Thyroid gland (tissue), 4 donors: Measurements from ENCODE around the gene COL20A1. TPM values are rescaled to one million over a fixed set of nuclear protein-coding genes. Genes with fewer than 3 reads are reported as not detected.
A peak's percentile ranks its signal among the peaks of the same experiment; 100 is the strongest.

Source experiments
- DNase-seq, 2 donors: peaks; one replicate each; pipeline ENCODE4 v3.0.0-alpha.2; 2019
- H3K27ac ChIP-seq, 3 donors: fragments of 200-600 bp; sonication (generic); 1 replicate in 2 of 3; 2 replicates in 1 of 3; pipeline ENCODE4 v1.5.1; 2016 to 2019; ENCODE audit warnings: mild to moderate bottlenecking in 1 of 3, moderate library complexity in 1 of 3
- H3K27me3 ChIP-seq: fragments of 200-600 bp; sonication (generic); one replicate; pipeline ENCODE4 v1.5.1; 2019
- H3K36me3 ChIP-seq, 2 donors: fragments of 200-600 bp; sonication (generic); one replicate each; pipeline ENCODE4 v1.5.1; 2016 to 2019
- H3K4me1 ChIP-seq, 2 donors: fragments of 200-600 bp; sonication (generic); one replicate each; pipeline ENCODE4 v1.5.1; 2017 to 2019
- H3K4me3 ChIP-seq, 3 donors: fragments of 200-600 bp; sonication (generic); replicated peaks in 1 of 3; 1 replicate in 2 of 3; 2 replicates in 1 of 3; pipeline ENCODE4 v1.5.1; 2016; ENCODE audit warnings: mild to moderate bottlenecking in 1 of 3
- H3K9me3 ChIP-seq: fragments of 200-600 bp; sonication (generic); one replicate; pipeline ENCODE4 v1.5.1; 2017
- POLR2A ChIP-seq, 2 donors: fragments of 450-650 bp; IDR thresholded peaks; one replicate each; pipeline ENCODE4 v1.6.1; 2017; ENCODE audit warnings: antibody characterized with exemption in 2 of 2, mild to moderate bottlenecking in 2 of 2, moderate library complexity in 1 of 2
- WGBS, 2 donors: methylation state at CpG; one replicate each; pipeline ENCODE4 v1.1.5; 2017; 5-methylcytosine and 5-hydroxymethylcytosine counted together
- intact Hi-C: fragments of 100-400 bp; cut with DNase I; formaldehyde crosslinking; loops from one replicate; pipeline ENCODE4 v1.15.1; 2023
- total RNA-seq, 4 donors: library from RNA; depleted of rRNA; stranded (reverse); fragments of >200 nt; gene quantifications; one replicate each; pipeline ENCODE4 v1.2.3, GENCODE V29; 2016
- TF ChIP-seq, protein P1 (sequence below), 6 experiments: fragments of 200-600 bp in 3 of 6; fragments of 450-650 bp in 3 of 6; sonication (generic) in 3 of 6; IDR thresholded peaks; one replicate each; pipeline ENCODE4 v1.5.1; 2016 to 2019; ENCODE audit warnings: antibody characterized with exemption in 6 of 6, mild to moderate bottlenecking in 2 of 6, inconsistent platforms in 1 of 6, moderate library complexity in 1 of 6

COL20A1 gene
- total RNA-seq, 4 donors from 2014 or later, result 0.13 TPM; not detected in 3

- peaks cover 11 to 17% of the 10 kb centered on the region in 2 donors for H3K4me1 ChIP-seq
- WGBS, 2 donors, result 68% methylated on average over 32 to 38 of the region's 50 CpGs
- no peak overlapping the region for H3K27ac ChIP-seq
- no peak overlapping the region for H3K4me3 ChIP-seq
- no peaks in the 10 kb centered on the region for H3K36me3 ChIP-seq
- intact Hi-C loops, result no loop called here
- peak; percentile 50 to 53 for DNase-seq
- no peaks in the 10 kb centered on the region for H3K9me3 ChIP-seq
- TF ChIP-seq, protein P1, sequence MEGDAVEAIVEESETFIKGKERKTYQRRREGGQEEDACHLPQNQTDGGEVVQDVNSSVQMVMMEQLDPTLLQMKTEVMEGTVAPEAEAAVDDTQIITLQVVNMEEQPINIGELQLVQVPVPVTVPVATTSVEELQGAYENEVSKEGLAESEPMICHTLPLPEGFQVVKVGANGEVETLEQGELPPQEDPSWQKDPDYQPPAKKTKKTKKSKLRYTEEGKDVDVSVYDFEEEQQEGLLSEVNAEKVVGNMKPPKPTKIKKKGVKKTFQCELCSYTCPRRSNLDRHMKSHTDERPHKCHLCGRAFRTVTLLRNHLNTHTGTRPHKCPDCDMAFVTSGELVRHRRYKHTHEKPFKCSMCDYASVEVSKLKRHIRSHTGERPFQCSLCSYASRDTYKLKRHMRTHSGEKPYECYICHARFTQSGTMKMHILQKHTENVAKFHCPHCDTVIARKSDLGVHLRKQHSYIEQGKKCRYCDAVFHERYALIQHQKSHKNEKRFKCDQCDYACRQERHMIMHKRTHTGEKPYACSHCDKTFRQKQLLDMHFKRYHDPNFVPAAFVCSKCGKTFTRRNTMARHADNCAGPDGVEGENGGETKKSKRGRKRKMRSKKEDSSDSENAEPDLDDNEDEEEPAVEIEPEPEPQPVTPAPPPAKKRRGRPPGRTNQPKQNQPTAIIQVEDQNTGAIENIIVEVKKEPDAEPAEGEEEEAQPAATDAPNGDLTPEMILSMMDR (IDR thresholded peaks at IDR 0.05), result no peak
- TF ChIP-seq POLR2A (IDR thresholded peaks at IDR 0.05), result no peak
- no peaks in the 10 kb centered on the region for H3K27me3 ChIP-seq
Observed at GRCh38 chr20:63346131-63347080, 53.4 kb downstream of the COL20A1 start.

- Histone ChIP-seq H3K9me3 (no peaks in the 10 kb centered on the region), H3K4me1 (peaks cover 13 to 25% of the 10 kb centered on the region in 2 donors), H3K27ac (no peak overlapping the region), H3K27me3 (no peaks in the 10 kb centered on the region), H3K36me3 (no peaks in the 10 kb centered on the region), H3K4me3 (no peak overlapping the region)
- TF ChIP-seq POLR2A (IDR thresholded peaks at IDR 0.05), result no peak
- TF ChIP-seq, protein P1 (IDR thresholded peaks at IDR 0.05), result no peak
- intact Hi-C loops, result no loop called here
- WGBS, 2 donors, result 83 to 91% methylated on average over 13 to 26 of the region's 33 CpGs
- DNase-seq, result no peak
Observed at GRCh38 chr20:63347081-63347741, 54.2 kb downstream of the COL20A1 start.

DNA sequence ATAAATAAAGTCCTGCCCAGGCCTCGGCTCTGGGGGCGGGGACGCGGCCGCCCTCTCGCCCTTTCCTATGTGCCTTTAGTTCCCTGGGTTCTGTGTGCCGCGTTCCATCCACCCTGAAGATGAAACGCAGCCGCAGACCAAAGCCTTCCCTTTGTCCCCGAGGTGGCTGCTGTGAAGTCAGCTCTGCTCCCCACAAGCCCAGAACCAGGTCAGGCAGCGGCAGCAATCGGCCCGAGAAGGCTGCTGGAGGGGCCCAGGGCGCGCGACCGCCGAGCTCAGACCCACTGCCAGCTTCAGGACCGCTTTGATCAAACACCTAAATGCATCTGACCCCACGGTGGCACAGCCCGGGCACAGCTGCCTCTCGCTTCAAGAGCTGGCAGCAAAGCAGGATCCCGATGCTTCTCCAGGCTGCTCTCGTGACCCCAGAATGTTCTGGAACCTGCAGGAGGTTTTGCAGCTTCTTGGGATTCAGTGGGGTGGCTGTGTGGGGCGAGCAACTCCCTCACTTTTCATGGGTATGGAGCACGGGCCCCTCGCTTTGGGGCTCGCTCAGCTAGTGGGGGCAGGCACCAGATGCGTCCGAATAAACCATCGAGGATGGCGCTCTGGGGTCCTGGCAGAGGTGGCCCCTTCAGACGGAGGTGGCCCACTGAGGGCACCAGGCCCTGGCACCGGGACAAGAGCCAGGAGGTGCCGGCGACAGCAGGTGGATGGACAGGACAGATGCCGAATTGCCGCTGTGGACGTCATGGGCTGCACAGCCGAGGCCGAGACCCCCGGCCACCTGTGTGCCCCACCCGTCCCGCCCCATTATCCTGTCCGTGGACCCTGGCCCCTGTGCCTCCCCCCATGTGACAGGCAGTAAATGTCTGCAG is 55.2 kb downstream of the COL20A1 start:
- H3K4me1 ChIP-seq, result peaks cover 23 to 35% of the 10 kb centered on the region in 2 donors
- no peak overlapping the region for H3K27ac ChIP-seq
- 90 to 96% methylated on average over 21 to 42 of the region's 46 CpGs for WGBS, 2 donors
- intact Hi-C loops, result no loop called here
- TF ChIP-seq, protein P1 (IDR thresholded peaks at IDR 0.05), result no peak
- no peak for TF ChIP-seq POLR2A (IDR thresholded peaks at IDR 0.05)
- H3K4me3 ChIP-seq, result no peak overlapping the region
- H3K27me3 ChIP-seq, result no peaks in the 10 kb centered on the region
- H3K9me3 ChIP-seq, result no peaks in the 10 kb centered on the region
- DNase-seq, result no peak
- no peaks in the 10 kb centered on the region for H3K36me3 ChIP-seq

GRCh38 chr20:63348828-63349515 is 56.0 kb downstream of the COL20A1 start:
- H3K27me3 ChIP-seq, result no peaks in the 10 kb centered on the region
- WGBS, 2 donors, result 87 to 97% methylated on average over 5 to 14 of the region's 29 CpGs
- no peak for DNase-seq

More at GRCh38 chr20:63348828-63349515, 56.0 kb downstream of the COL20A1 start:
- Histone ChIP-seq H3K9me3 (no peaks in the 10 kb centered on the region), H3K4me3 (no peak overlapping the region), H3K4me1 (peaks cover 24 to 35% of the 10 kb centered on the region in 2 donors), H3K27ac (no peak overlapping the region), H3K36me3 (no peaks in the 10 kb centered on the region)
- intact Hi-C loops, result no loop called here
- TF ChIP-seq, protein P1 (IDR thresholded peaks at IDR 0.05), result no peak
- no peak for TF ChIP-seq POLR2A (IDR thresholded peaks at IDR 0.05)
